BLaER1 (cell line): ENCODE results near the gene ZFP14.
"Not testable (repeated sequence)": the region's sequence is repeated elsewhere in the genome, so short reads cannot be mapped to it uniquely, and the experiment has no call there.

Experiments used
- H3K27ac ChIP-seq: shearing (Covaris generic); formaldehyde crosslinking; 2 replicates; pipeline ENCODE4 v1.8.1; 2022
- H3K27me3 ChIP-seq: shearing (Covaris generic); formaldehyde crosslinking; 2 replicates; pipeline ENCODE4 v1.8.1; 2022
- H3K36me3 ChIP-seq: shearing (Covaris generic); formaldehyde crosslinking; 2 replicates; pipeline ENCODE4 v1.8.1; 2022
- H3K4me1 ChIP-seq: shearing (Covaris generic); formaldehyde crosslinking; 2 replicates; pipeline ENCODE4 v1.8.1; 2022
- H3K4me2 ChIP-seq: shearing (Covaris generic); formaldehyde crosslinking; 2 replicates; pipeline ENCODE4 v1.8.1; 2022
- H3K4me3 ChIP-seq: shearing (Covaris generic); formaldehyde crosslinking; 2 replicates; pipeline ENCODE4 v1.8.1; 2022
- H3K9ac ChIP-seq: shearing (Covaris generic); formaldehyde crosslinking; 2 replicates; pipeline ENCODE4 v1.8.1; 2022
- H3K9me3 ChIP-seq: shearing (Covaris generic); formaldehyde crosslinking; 2 replicates; pipeline ENCODE4 v1.8.1; 2022
- H4K20me1 ChIP-seq: shearing (Covaris generic); formaldehyde crosslinking; 2 replicates; pipeline ENCODE4 v1.8.1; 2022
- Cebpa-rat ChIP-seq: shearing (Covaris generic); IDR thresholded peaks from 2 replicates; pipeline ENCODE4 v1.8.1; 2022

Gene ZFP14

GRCh38 chr19:36331353-36332228 lies 47.4 kb downstream of the ZFP14 start:
- Histone ChIP-seq H3K9me3 (peaks cover 21% of the 10 kb centered on the region; the same call in 1 of the 2 replicates), H3K4me1 (peaks cover 23% of the 10 kb centered on the region), H3K4me3 (peak overlapping the region; percentile 91), H3K4me2 (peak overlapping the region; percentile 86), H3K27ac (peak overlapping the region; percentile 76), H3K27me3 (no peaks in the 10 kb centered on the region), H4K20me1 (no peaks in the 10 kb centered on the region), H3K9ac (peak overlapping the region; percentile 85), H3K36me3 (peaks cover 44% of the 10 kb centered on the region)
- TF ChIP-seq Cebpa-rat: no peak

DNA sequence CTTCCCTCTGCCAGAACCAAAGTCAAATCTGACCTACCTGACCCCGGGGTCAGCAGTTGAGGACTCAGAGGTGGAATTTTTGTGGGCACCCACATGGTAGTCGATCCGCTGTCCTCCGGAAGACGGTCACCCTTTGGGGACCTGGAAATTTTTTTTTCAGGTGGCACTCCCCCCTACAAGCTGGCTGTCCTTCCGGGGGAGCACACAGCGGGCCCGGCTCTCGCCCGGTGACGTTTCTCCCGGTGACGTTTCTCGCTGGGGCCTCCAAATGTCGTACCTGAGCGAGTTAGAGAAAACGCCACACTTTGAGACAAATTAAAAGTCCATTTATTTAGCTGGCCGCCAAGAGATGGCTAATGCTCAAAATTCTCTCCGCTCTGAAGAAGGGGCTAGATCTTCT lies 48.8 kb downstream of the ZFP14 start:
- Histone ChIP-seq H3K4me3 (peak overlapping the region; percentile 26; the same call in 1 of the 2 replicates), H3K9ac (peak overlapping the region; percentile 85)

GRCh38 chr19:36329534-36329933 lies 49.5 kb downstream of the ZFP14 start:
- H3K27me3 ChIP-seq, H3K9ac ChIP-seq, H3K4me3 ChIP-seq, H3K27ac ChIP-seq, H4K20me1 ChIP-seq: not testable (repeated sequence)
- Histone ChIP-seq H3K4me1 (peaks cover 23% of the 10 kb centered on the region), H3K4me2 (peak overlapping the region; percentile 86; the same call in 1 of the 2 replicates), H3K9me3 (peaks cover 18% of the 10 kb centered on the region; the same call in 1 of the 2 replicates), H3K36me3 (peaks cover 59% of the 10 kb centered on the region)

More for the DNA sequence above, 48.8 kb downstream of the ZFP14 start:
- Histone ChIP-seq H3K4me2 (peak overlapping the region; percentile 86), H3K4me1 (peaks cover 23% of the 10 kb centered on the region), H3K36me3 (peaks cover 52% of the 10 kb centered on the region), H3K9me3 (peaks cover 18% of the 10 kb centered on the region; the same call in 1 of the 2 replicates), H4K20me1 (no peaks in the 10 kb centered on the region), H3K27me3 (no peaks in the 10 kb centered on the region), H3K27ac (no peak overlapping the region)
- no peak for TF ChIP-seq Cebpa-rat

GRCh38 chr19:36326649-36327048 lies 52.4 kb downstream of the ZFP14 start:
- not testable (repeated sequence) for H3K27me3 ChIP-seq, H3K9ac ChIP-seq, H3K4me3 ChIP-seq, H4K20me1 ChIP-seq, H3K4me2 ChIP-seq, H3K27ac ChIP-seq
- H3K36me3 ChIP-seq: peaks cover 81% of the 10 kb centered on the region
- peaks cover 18% of the 10 kb centered on the region; the same call in 1 of the 2 replicates for H3K9me3 ChIP-seq
- H3K4me1 ChIP-seq: peaks cover 16% of the 10 kb centered on the region

GRCh38 chr19:36315164-36315563 lies 63.8 kb downstream of the ZFP14 start:
- not testable (repeated sequence) for H3K4me3 ChIP-seq, H3K4me2 ChIP-seq, H3K9me3 ChIP-seq, H3K4me1 ChIP-seq, H4K20me1 ChIP-seq, H3K27ac ChIP-seq, H3K9ac ChIP-seq, H3K27me3 ChIP-seq
- H3K36me3 ChIP-seq: peaks cover 24% of the 10 kb centered on the region

GRCh38 chr19:36314053-36314452 lies 64.9 kb downstream of the ZFP14 start:
- H3K4me1 ChIP-seq, H3K4me2 ChIP-seq, H3K9me3 ChIP-seq, H3K27ac ChIP-seq, H3K27me3 ChIP-seq, H3K9ac ChIP-seq, H4K20me1 ChIP-seq, H3K4me3 ChIP-seq: not testable (repeated sequence)
- H3K36me3 ChIP-seq: peaks cover 15% of the 10 kb centered on the region

- not testable (repeated sequence) for H3K9me3 ChIP-seq, H3K36me3 ChIP-seq, H3K27ac ChIP-seq, H3K4me2 ChIP-seq, H3K4me1 ChIP-seq, H3K4me3 ChIP-seq, H3K27me3 ChIP-seq, H3K9ac ChIP-seq, H4K20me1 ChIP-seq
Observed at GRCh38 chr19:36311098-36311760, 67.8 kb downstream of the ZFP14 start.

DNA sequence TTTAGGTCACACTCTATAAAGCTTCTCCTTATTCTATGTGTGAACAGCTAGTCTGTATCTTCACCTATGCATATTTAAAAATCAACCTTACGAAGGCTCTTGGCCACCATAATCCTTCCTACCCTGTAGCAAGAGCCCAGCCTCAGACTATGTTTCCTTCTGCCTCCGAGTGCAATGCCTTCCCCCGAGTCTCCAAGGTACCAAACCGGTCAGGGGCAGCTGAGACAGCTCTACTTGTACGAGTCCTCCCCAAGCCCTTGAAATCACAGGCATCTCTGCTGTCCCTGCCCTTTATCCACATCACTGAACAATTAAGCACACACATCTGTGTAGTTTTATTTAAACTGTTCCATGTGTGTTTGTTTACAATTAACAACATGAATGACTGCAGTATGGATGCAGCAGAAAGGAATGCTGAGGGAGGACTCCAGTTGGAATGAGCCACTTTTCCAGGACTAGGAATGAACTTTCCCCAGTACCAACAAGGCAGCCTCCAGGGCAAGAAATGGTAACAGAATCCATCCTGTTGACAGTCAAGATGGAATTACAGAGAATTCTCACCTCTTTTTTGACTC lies 68.5 kb downstream of the ZFP14 start:
- not testable (repeated sequence) for H4K20me1 ChIP-seq, H3K27me3 ChIP-seq, H3K9me3 ChIP-seq, H3K36me3 ChIP-seq, H3K4me1 ChIP-seq, H3K27ac ChIP-seq
- Histone ChIP-seq H3K4me3 (peak overlapping the region; percentile 63), H3K9ac (0 out of 2 replicates have a peak overlapping the region, but pooled peaks have one; percentile 58), H3K4me2 (peak overlapping the region; percentile 49)

DNA sequence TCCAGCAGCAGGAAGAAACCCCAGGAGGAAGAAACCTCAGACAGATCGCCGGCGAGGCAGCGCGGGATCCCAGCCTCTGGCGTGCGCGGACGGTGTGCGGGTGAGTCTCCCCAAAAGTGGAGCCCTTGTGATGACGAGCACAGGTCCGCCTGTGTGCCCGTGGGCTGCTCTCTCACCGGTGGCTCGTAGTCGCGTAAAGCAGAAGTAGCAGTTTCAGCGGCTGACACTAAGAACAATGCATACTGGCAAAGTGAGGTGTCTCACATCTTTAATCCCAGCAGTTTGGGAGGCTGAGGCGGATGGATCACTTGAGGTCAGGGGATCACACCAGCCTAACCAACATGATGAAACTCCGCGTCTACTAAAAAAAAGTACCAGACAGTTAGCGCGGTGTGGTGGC lies 69.2 kb downstream of the ZFP14 start:
- Histone ChIP-seq H3K9ac (peak overlapping the region; percentile 58; the same call in 1 of the 2 replicates), H3K4me3 (peak overlapping the region; percentile 63), H3K4me2 (peak overlapping the region; percentile 49)
- H3K36me3 ChIP-seq, H3K9me3 ChIP-seq, H3K27ac ChIP-seq, H3K4me1 ChIP-seq, H4K20me1 ChIP-seq, H3K27me3 ChIP-seq: not testable (repeated sequence)

GRCh38 chr19:36309309-36309708 lies 69.7 kb downstream of the ZFP14 start:
- H4K20me1 ChIP-seq, H3K27me3 ChIP-seq, H3K9me3 ChIP-seq, H3K4me1 ChIP-seq, H3K36me3 ChIP-seq: not testable (repeated sequence)
- H3K4me3 ChIP-seq: peak overlapping the region; percentile 63
- H3K9ac ChIP-seq: peak overlapping the region; percentile 58; the same call in 1 of the 2 replicates
- H3K27ac ChIP-seq: 0 out of 2 replicates have a peak overlapping the region, but pooled peaks have one; percentile 22
- H3K4me2 ChIP-seq: peak overlapping the region; percentile 49; the same call in 1 of the 2 replicates

GRCh38 chr19:36292317-36292716 lies 86.7 kb downstream of the ZFP14 start:
- H3K4me3 ChIP-seq, H3K27me3 ChIP-seq, H4K20me1 ChIP-seq, H3K4me1 ChIP-seq, H3K9ac ChIP-seq, H3K9me3 ChIP-seq, H3K27ac ChIP-seq, H3K36me3 ChIP-seq, H3K4me2 ChIP-seq: not testable (repeated sequence)
